Muscle of leg (tissue), 11 donors: ENCODE data around the gene GDAP2. TPM values are rescaled to one million over a fixed set of nuclear protein-coding genes. Genes with fewer than 3 reads are reported as not detected.

Experiments used
- DNase-seq: peaks from one replicate; pipeline ENCODE4 v3.0.0; 2013
- H3K27ac ChIP-seq: one replicate; pipeline ENCODE4 v1.5.1; 2013; ENCODE audit warnings: mild to moderate bottlenecking, low read length, control low read depth
- H3K27me3 ChIP-seq: one replicate; pipeline ENCODE4 v1.6.1; 2013; ENCODE audit warnings: low read length; ENCODE audit not compliant: control insufficient read depth, insufficient read depth
- H3K36me3 ChIP-seq: one replicate; pipeline ENCODE4 v1.6.1; 2013; ENCODE audit warnings: low read length; ENCODE audit not compliant: control insufficient read depth, insufficient read depth
- H3K4me1 ChIP-seq: one replicate; pipeline ENCODE4 v1.6.1; 2013; ENCODE audit warnings: low read length; ENCODE audit not compliant: control insufficient read depth, insufficient read depth
- H3K4me3 ChIP-seq: one replicate; pipeline ENCODE4 v1.5.1; 2013; ENCODE audit warnings: low read length, control low read depth
- H3K9me3 ChIP-seq: replicated peaks from 2 replicates; pipeline ENCODE4 v1.6.1; 2013; ENCODE audit warnings: low read depth, low read length; ENCODE audit not compliant: control insufficient read depth
- WGBS: methylation state at CpG from one replicate; pipeline ENCODE4 v1.1.5; 2013; ENCODE audit warnings: missing lambda C conversion rate; ENCODE audit not compliant: insufficient coverage; 5-methylcytosine and 5-hydroxymethylcytosine counted together
- polyA plus RNA-seq, 8 donors: library from polyadenylated mRNA; unstranded; fragments of 120-200 nt; gene quantifications; one replicate each; pipeline versions ENCODE4 v1.2.1 to v1.2.3, GENCODE V29; 2013; ENCODE audit warnings: inconsistent platforms in 1 of 8, low replicate concordance in 1 of 8; ENCODE audit not compliant: insufficient read length in 8 of 8, insufficient read depth in 1 of 8
- total RNA-seq: library from RNA; stranded (reverse); fragments of 120-200 nt; gene quantifications from one replicate; pipeline ENCODE4 v1.2.4, GENCODE V29; 2013

Gene GDAP2
- total and polyA plus RNA-seq, 9 donors: 6.3 to 14.0 (median 7.0) TPM

- Histone ChIP-seq H3K4me1 (no peaks in the 10 kb centered on the region), H3K36me3 (peaks cover 3% of the 10 kb centered on the region), H3K27ac (no peak overlapping the region), H3K9me3 (no peaks in the 10 kb centered on the region), H3K4me3 (no peak overlapping the region), H3K27me3 (no peaks in the 10 kb centered on the region)
- DNase-seq: no peak
- 80% methylated on average over 1 of the region's 2 CpGs for WGBS
Measured at GRCh38 chr1:117886101-117886795, 43.2 kb downstream of the GDAP2 start.

GRCh38 chr1:117883616-117884015, 45.8 kb downstream of the GDAP2 start:
- no peak overlapping the region for H3K27ac ChIP-seq
- peaks cover 19% of the 10 kb centered on the region for H3K36me3 ChIP-seq
- H3K9me3 ChIP-seq: no peaks in the 10 kb centered on the region
- H3K4me1 ChIP-seq: no peaks in the 10 kb centered on the region
- H3K4me3 ChIP-seq: no peak overlapping the region
- no peak for DNase-seq
- no peaks in the 10 kb centered on the region for H3K27me3 ChIP-seq
- WGBS: no CpG with 5 or more reads among the region's 1 CpG

- no CpG with 5 or more reads among the region's 1 CpG for WGBS
- no peak overlapping the region for H3K27ac ChIP-seq
- H3K27me3 ChIP-seq: no peaks in the 10 kb centered on the region
- no peak overlapping the region for H3K4me3 ChIP-seq
- H3K36me3 ChIP-seq: peaks cover 36% of the 10 kb centered on the region
- DNase-seq: no peak
- H3K4me1 ChIP-seq: no peaks in the 10 kb centered on the region
- H3K9me3 ChIP-seq: no peaks in the 10 kb centered on the region
Measured at GRCh38 chr1:117879284-117879683, 50.1 kb downstream of the GDAP2 start.

GRCh38 chr1:117877823-117878222, 51.6 kb downstream of the GDAP2 start:
- H3K27ac ChIP-seq: no peak overlapping the region
- H3K9me3 ChIP-seq: no peaks in the 10 kb centered on the region
- no CpG with 5 or more reads among the region's 1 CpG for WGBS
- no peak for DNase-seq
- H3K36me3 ChIP-seq: peaks cover 38% of the 10 kb centered on the region
- no peaks in the 10 kb centered on the region for H3K4me1 ChIP-seq
- no peaks in the 10 kb centered on the region for H3K27me3 ChIP-seq
- H3K4me3 ChIP-seq: no peak overlapping the region

- Histone ChIP-seq H3K4me3 (no peak overlapping the region), H3K27ac (no peak overlapping the region), H3K4me1 (no peaks in the 10 kb centered on the region), H3K27me3 (no peaks in the 10 kb centered on the region), H3K36me3 (peaks cover 32% of the 10 kb centered on the region), H3K9me3 (peaks cover 2% of the 10 kb centered on the region)
- no peak for DNase-seq
Measured at GRCh38 chr1:117871013-117871412, 58.4 kb downstream of the GDAP2 start.

- Histone ChIP-seq H3K27me3 (no peaks in the 10 kb centered on the region), H3K36me3 (peaks cover 8% of the 10 kb centered on the region), H3K9me3 (peaks cover 3% of the 10 kb centered on the region)
Measured at GRCh38 chr1:117861694-117862093, 67.7 kb downstream of the GDAP2 start.

GRCh38 chr1:117860896-117861610, 68.4 kb downstream of the GDAP2 start:
- WGBS: 22% methylated on average over 1 of the region's 2 CpGs
- peaks cover 3% of the 10 kb centered on the region for H3K4me1 ChIP-seq
- no peaks in the 10 kb centered on the region for H3K27me3 ChIP-seq
- H3K27ac ChIP-seq: no peak overlapping the region
- peaks cover 2% of the 10 kb centered on the region for H3K36me3 ChIP-seq
- H3K4me3 ChIP-seq: no peak overlapping the region
- peaks cover 2% of the 10 kb centered on the region for H3K9me3 ChIP-seq
- DNase-seq: peak; percentile 73

More at GRCh38 chr1:117861694-117862093, 67.7 kb downstream of the GDAP2 start:
- no CpG with 5 or more reads among the region's 2 CpGs for WGBS
- no peak overlapping the region for H3K27ac ChIP-seq
- peaks cover 3% of the 10 kb centered on the region for H3K4me1 ChIP-seq
- no peak for DNase-seq
- H3K4me3 ChIP-seq: no peak overlapping the region

GRCh38 chr1:117859901-117860300, 69.5 kb downstream of the GDAP2 start:
- 100% methylated on average over 2 of the region's 4 CpGs for WGBS
- H3K36me3 ChIP-seq: no peaks in the 10 kb centered on the region
- no peak for DNase-seq
- H3K27ac ChIP-seq: no peak overlapping the region
- H3K9me3 ChIP-seq: no peaks in the 10 kb centered on the region
- H3K4me1 ChIP-seq: peaks cover 3% of the 10 kb centered on the region
- no peaks in the 10 kb centered on the region for H3K27me3 ChIP-seq
- H3K4me3 ChIP-seq: no peak overlapping the region

GRCh38 chr1:117857418-117857817, 72.0 kb downstream of the GDAP2 start:
- WGBS: no CpG with 5 or more reads among the region's 3 CpGs
- DNase-seq: no peak
- H3K4me1 ChIP-seq: peaks cover 3% of the 10 kb centered on the region
- H3K4me3 ChIP-seq: no peak overlapping the region
- no peaks in the 10 kb centered on the region for H3K27me3 ChIP-seq
- no peaks in the 10 kb centered on the region for H3K9me3 ChIP-seq
- H3K27ac ChIP-seq: no peak overlapping the region
- H3K36me3 ChIP-seq: no peaks in the 10 kb centered on the region

GRCh38 chr1:117852853-117853553, 76.4 kb downstream of the GDAP2 start:
- Histone ChIP-seq H3K27ac (no peak overlapping the region), H3K4me1 (no peaks in the 10 kb centered on the region), H3K36me3 (no peaks in the 10 kb centered on the region), H3K27me3 (no peaks in the 10 kb centered on the region), H3K4me3 (no peak overlapping the region), H3K9me3 (no peaks in the 10 kb centered on the region)
- WGBS: no CpG with 5 or more reads among the region's 1 CpG
- no peak for DNase-seq
